Sigmoid colon (tissue), 7 donors: ENCODE measurements around the gene MOSPD3. TPM values are rescaled to one million over a fixed set of nuclear protein-coding genes. Genes with fewer than 3 reads are reported as not detected.

Experiments used
- DNase-seq: peaks from one replicate; pipeline ENCODE4 v3.0.0-alpha.2; 2019
- H3K27ac ChIP-seq, 4 donors: fragments of 200-600 bp; sonication (generic); one replicate each; pipeline ENCODE4 v1.5.1; 2016 to 2019; ENCODE audit warnings: mild to moderate bottlenecking in 1 of 4
- H3K27me3 ChIP-seq, 3 donors: fragments of 200-600 bp; sonication (generic); one replicate each; pipeline ENCODE4 v1.5.1; 2019; ENCODE audit warnings: mild to moderate bottlenecking in 1 of 3
- H3K36me3 ChIP-seq, 4 donors: fragments of 200-600 bp; sonication (generic); one replicate each; pipeline ENCODE4 v1.5.1; 2016 to 2019
- H3K4me1 ChIP-seq, 4 donors: fragments of 200-600 bp; sonication (generic); one replicate each; pipeline ENCODE4 v1.5.1; 2017 to 2019
- H3K4me3 ChIP-seq, 4 donors: fragments of 200-600 bp; sonication (generic); one replicate each; pipeline ENCODE4 v1.5.1; 2017 to 2019; ENCODE audit warnings: mild to moderate bottlenecking in 2 of 4, moderate library complexity in 1 of 4
- H3K9me3 ChIP-seq, 4 donors: fragments of 200-600 bp in 3 of 4; sonication (generic) in 3 of 4; one replicate each; pipeline versions ENCODE4 v1.5.1 to v1.6.1; 2013 to 2019
- CTCF ChIP-seq, 4 experiments: fragments of 450-650 bp in 3 of 4; fragments of 200-600 bp in 1 of 4; IDR thresholded peaks; one replicate each; pipeline ENCODE4 v1.5.1; 2016 to 2019; ENCODE audit warnings: antibody characterized with exemption in 4 of 4, mild to moderate bottlenecking in 3 of 4, moderate library complexity in 2 of 4
- EP300 ChIP-seq, 4 donors: sonication (generic); formaldehyde crosslinking; IDR thresholded peaks; one replicate each; pipeline ENCODE4 v1.6.1; 2017; ENCODE audit warnings: antibody characterized with exemption in 4 of 4
- POLR2A ChIP-seq, 2 donors: fragments of 450-650 bp; IDR thresholded peaks; one replicate each; pipeline ENCODE4 v1.6.1; 2016; ENCODE audit warnings: antibody characterized with exemption in 2 of 2, mild to moderate bottlenecking in 2 of 2, moderate library complexity in 2 of 2
- POLR2AphosphoS5 ChIP-seq, 4 donors: sonication (generic); formaldehyde crosslinking; IDR thresholded peaks; one replicate each; pipeline ENCODE4 v1.6.1; 2017; ENCODE audit warnings: antibody characterized with exemption in 4 of 4
- WGBS, 2 donors: extraction: QIAGEN DNeasy Blood & Tissue Kit; methylation state at CpG; one replicate each; pipeline ENCODE4 v1.1.7; 2013; 5-methylcytosine and 5-hydroxymethylcytosine counted together
- intact Hi-C: fragments of 100-400 bp; cut with DNase I; formaldehyde crosslinking; loops from one replicate; pipeline ENCODE4 v1.15.1; 2023
- polyA plus RNA-seq, 3 donors: library from polyadenylated mRNA; stranded (reverse); fragments of 200-250 nt; gene quantifications; one replicate each; pipeline ENCODE4 v1.2.3, GENCODE V29; 2013
- total RNA-seq, 4 donors: library from RNA; depleted of rRNA; stranded (reverse); fragments of >200 nt; gene quantifications; one replicate each; pipeline ENCODE4 v1.1.0, GENCODE V29; 2016
- donor health status: healthy with polysubstance abuse.
- donor health status: Bipolar disorder and iron deficiency.
- donor health status: healthy.

MOSPD3 gene
- total and polyA plus RNA-seq, 7 donors: 8.0 to 19.2 (median 16.4) TPM

- intact Hi-C loops: no loop called here
- no peak overlapping the region for H3K27ac ChIP-seq
- no peaks in the 10 kb centered on the region for H3K4me1 ChIP-seq
- no peak for TF ChIP-seq EP300 (IDR thresholded peaks at IDR 0.05)
- TF ChIP-seq POLR2AphosphoS5 (IDR thresholded peaks at IDR 0.05): no peak
- TF ChIP-seq CTCF (IDR thresholded peaks at IDR 0.05): no peak
- TF ChIP-seq POLR2A (IDR thresholded peaks at IDR 0.05): no peak
- DNase-seq: no peak
- no peaks in the 10 kb centered on the region for H3K9me3 ChIP-seq
- WGBS, 2 donors: 70 to 82% methylated on average over 10 of the region's 10 CpGs
- no peaks in the 10 kb centered on the region for H3K36me3 ChIP-seq
- peaks cover 0 to 45% (median 30%) of the 10 kb centered on the region in 3 donors for H3K27me3 ChIP-seq
- no peak overlapping the region for H3K4me3 ChIP-seq
Observed at GRCh38 chr7:100641860-100642533, 29.7 kb downstream of the MOSPD3 start.

DNA sequence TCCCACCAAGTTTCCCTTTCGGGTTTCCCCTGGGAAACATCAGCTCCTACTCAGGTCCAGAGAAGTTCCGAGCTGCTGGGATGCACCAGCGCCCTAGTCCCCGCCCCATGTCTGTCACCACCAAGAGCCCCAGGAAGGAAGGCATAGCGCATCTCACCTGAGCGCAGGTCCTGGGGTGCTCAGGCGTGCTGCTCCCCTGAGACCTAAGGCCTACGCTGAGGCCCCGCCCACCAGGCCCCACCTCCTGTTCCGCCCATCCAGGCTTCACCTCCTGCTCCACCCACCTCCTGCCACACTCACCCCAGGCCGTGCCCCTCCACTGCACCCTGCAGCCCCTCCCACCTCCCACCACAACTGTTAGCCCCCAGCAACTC is 30.2 kb downstream of the MOSPD3 start:
- no peak overlapping the region for H3K27ac ChIP-seq
- intact Hi-C loops: no loop called here
- 34 to 60% methylated on average over 11 of the region's 11 CpGs for WGBS, 2 donors
- H3K27me3 ChIP-seq: peaks cover under 1 to 48% (median 36%) of the 10 kb centered on the region in 3 donors
- no peak overlapping the region for H3K4me3 ChIP-seq
- no peak for DNase-seq
- no peaks in the 10 kb centered on the region for H3K9me3 ChIP-seq
- H3K36me3 ChIP-seq: no peaks in the 10 kb centered on the region
- no peak for TF ChIP-seq CTCF (IDR thresholded peaks at IDR 0.05)
- TF ChIP-seq POLR2A (IDR thresholded peaks at IDR 0.05): no peak
- TF ChIP-seq EP300 (IDR thresholded peaks at IDR 0.05): no peak
- TF ChIP-seq POLR2AphosphoS5 (IDR thresholded peaks at IDR 0.05): no peak
- no peaks in the 10 kb centered on the region for H3K4me1 ChIP-seq

GRCh38 chr7:100649826-100650565 is 37.7 kb downstream of the MOSPD3 start:
- TF ChIP-seq CTCF (IDR thresholded peaks at IDR 0.05): no peak
- TF ChIP-seq POLR2AphosphoS5 (IDR thresholded peaks at IDR 0.05): no peak
- TF ChIP-seq POLR2A (IDR thresholded peaks at IDR 0.05): no peak
- TF ChIP-seq EP300 (IDR thresholded peaks at IDR 0.05): no peak
- Histone ChIP-seq H3K9me3 (no peaks in the 10 kb centered on the region), H3K4me3 (no peak overlapping the region), H3K4me1 (no peaks in the 10 kb centered on the region), H3K27me3 (peaks cover 4 to 61% (median 31%) of the 10 kb centered on the region in 3 donors), H3K36me3 (no peaks in the 10 kb centered on the region), H3K27ac (no peak overlapping the region)
- no peak for DNase-seq
- WGBS, 2 donors: 78 to 83% methylated on average over 15 of the region's 15 CpGs
- intact Hi-C loops: no loop called here

- Histone ChIP-seq H3K4me3 (no peak overlapping the region), H3K27ac (no peak overlapping the region), H3K27me3 (peaks cover 19 to 60% (median 47%) of the 10 kb centered on the region in 3 donors), H3K4me1 (peaks cover 0 to 7% (median 3%) of the 10 kb centered on the region in 4 donors), H3K36me3 (no peaks in the 10 kb centered on the region), H3K9me3 (no peaks in the 10 kb centered on the region)
- no peak for DNase-seq
- TF ChIP-seq POLR2A (IDR thresholded peaks at IDR 0.05) (no peak), CTCF (IDR thresholded peaks at IDR 0.05) (no peak), EP300 (IDR thresholded peaks at IDR 0.05) (no peak), POLR2AphosphoS5 (IDR thresholded peaks at IDR 0.05) (no peak)
- 51 to 67% methylated on average over 25 of the region's 25 CpGs for WGBS, 2 donors
- intact Hi-C loops: no loop called here
Observed at GRCh38 chr7:100654908-100655831, 42.8 kb downstream of the MOSPD3 start.
